GM23338 (cell line): ENCODE data around the gene IL17RB. TPM values are rescaled to one million over a fixed set of nuclear protein-coding genes. Genes with fewer than 3 reads are reported as not detected.

Source experiments
- ATAC-seq: fragments of 200-7000 bp; cut with Tn5 transposase; 3 replicates; pipeline ENCODE4 v1.9.1; 2020
- DNase-seq: peaks from one replicate; pipeline ENCODE4 v3.0.0-alpha.2; 2015; ENCODE audit warnings: low spot score
- H2AFZ ChIP-seq: fragments of 200-600 bp; sonication (generic); 2 replicates; pipeline ENCODE4 v1.8.0; 2016; ENCODE audit warnings: antibody characterized with exemption, mild to moderate bottlenecking, moderate library complexity
- H3F3A ChIP-seq: fragments of 200-600 bp; sonication (generic); replicated peaks from 2 replicates; pipeline ENCODE4 v1.8.0; 2017; ENCODE audit warnings: antibody characterized with exemption, mixed run types, low read depth
- H3K27ac ChIP-seq: fragments of 200-600 bp; sonication (generic); 2 replicates; pipeline ENCODE4 v1.6.1; 2016; ENCODE audit warnings: low read depth
- H3K27me3 ChIP-seq: fragments of 200-600 bp; sonication (generic); 2 replicates; pipeline ENCODE4 v1.8.0; 2016; ENCODE audit warnings: mild to moderate bottlenecking, mixed run types, moderate library complexity; ENCODE audit not compliant: insufficient read depth
- H3K36me3 ChIP-seq: fragments of 200-600 bp; sonication (generic); 2 replicates; pipeline ENCODE4 v1.8.0; 2016; ENCODE audit warnings: mild to moderate bottlenecking; ENCODE audit not compliant: insufficient read depth
- H3K4me1 ChIP-seq: fragments of 200-600 bp; sonication (generic); 2 replicates; pipeline ENCODE4 v1.8.0; 2016; ENCODE audit warnings: mild to moderate bottlenecking, moderate library complexity; ENCODE audit not compliant: insufficient read depth
- H3K4me2 ChIP-seq: fragments of 200-600 bp; sonication (generic); 2 replicates; pipeline ENCODE4 v1.7.1; 2017; ENCODE audit warnings: mixed run types
- H3K4me3 ChIP-seq: fragments of 200-600 bp; sonication (generic); 2 replicates; pipeline ENCODE4 v1.6.1; 2016; ENCODE audit warnings: mixed run types
- H3K79me2 ChIP-seq: fragments of 200-600 bp; sonication (generic); replicated peaks from 2 replicates; pipeline ENCODE4 v1.8.0; 2017; ENCODE audit warnings: mild to moderate bottlenecking; ENCODE audit not compliant: insufficient read depth
- H3K9me2 ChIP-seq: fragments of 200-600 bp; sonication (generic); 2 replicates; pipeline ENCODE4 v1.8.0; 2017; ENCODE audit not compliant: insufficient read depth
- H4K20me1 ChIP-seq: fragments of 200-600 bp; sonication (generic); replicated peaks from 2 replicates; pipeline ENCODE4 v1.8.0; 2017; ENCODE audit warnings: mild to moderate bottlenecking; ENCODE audit not compliant: insufficient read depth
- H3K27ac Mint-ChIP-seq: 2 replicates; pipeline ENCODE4 v1.8.0; 2020; ENCODE audit warnings: inconsistent platforms, mild to moderate bottlenecking, moderate library complexity, mixed read lengths
- H3K27me3 Mint-ChIP-seq: 3 replicates; pipeline ENCODE4 v1.8.0; 2022; ENCODE audit warnings: low read depth, mild to moderate bottlenecking, moderate library complexity, mixed read lengths, inconsistent platforms; ENCODE audit not compliant: insufficient read depth, poor library complexity
- H3K36me3 Mint-ChIP-seq: 3 replicates; pipeline ENCODE4 v1.8.0; 2021; ENCODE audit warnings: low read depth, mild to moderate bottlenecking, inconsistent platforms, moderate library complexity, mixed read lengths
- H3K4me1 Mint-ChIP-seq: 3 replicates; pipeline ENCODE4 v1.8.0; 2020; ENCODE audit warnings: mild to moderate bottlenecking, inconsistent platforms, mixed read lengths
- H3K4me3 Mint-ChIP-seq: 3 replicates; pipeline ENCODE4 v1.8.0; 2021; ENCODE audit warnings: moderate library complexity, mild to moderate bottlenecking, inconsistent platforms, mixed read lengths
- H3K9me3 Mint-ChIP-seq: 3 replicates; pipeline ENCODE4 v1.8.0; 2020; ENCODE audit warnings: moderate library complexity, mild to moderate bottlenecking, inconsistent platforms, mixed read lengths
- CREB1 ChIP-seq: fragments of 250-450 bp; sonication (Bioruptor Pico); IDR thresholded peaks from 2 replicates; pipeline ENCODE4 v1.5.0; 2020; ENCODE audit warnings: low read depth, mild to moderate bottlenecking, moderate library complexity
- EZH2phosphoT487 ChIP-seq: fragments of 200-600 bp; sonication (generic); IDR thresholded peaks from one replicate; pipeline ENCODE4 v1.8.1; 2018; ENCODE audit warnings: antibody characterized with exemption; ENCODE audit not compliant: unreplicated experiment
- JUNB ChIP-seq: IDR thresholded peaks from one replicate; pipeline ENCODE4 v1.6.1; 2016; ENCODE audit warnings: antibody characterized with exemption; ENCODE audit not compliant: unreplicated experiment
- NANOG ChIP-seq: IDR thresholded peaks from 2 replicates; pipeline ENCODE4 v1.6.1; 2016; ENCODE audit warnings: antibody characterized with exemption, borderline replicate concordance
- POLR2AphosphoS5 ChIP-seq: IDR thresholded peaks from 2 replicates; pipeline ENCODE4 v1.6.1; 2016; ENCODE audit warnings: antibody characterized with exemption, low read depth
- STAT1 ChIP-seq: IDR thresholded peaks from one replicate; pipeline ENCODE4 v1.6.1; 2016; ENCODE audit warnings: antibody characterized with exemption; ENCODE audit not compliant: unreplicated experiment
- ZNF114 ChIP-seq: fragments of 250-450 bp; sonication (Bioruptor Pico); IDR thresholded peaks from 2 replicates; pipeline ENCODE4 v1.5.0; 2020; ENCODE audit warnings: mild to moderate bottlenecking, moderate library complexity
- polyA plus RNA-seq: library from polyadenylated mRNA; unstranded; fragments of >200 nt; fragmentation: Nextera tagmentation; extraction: Ambion mirVana; gene quantifications from 2 replicates; pipeline ENCODE4 v1.2.1, GENCODE V29; 2016
- total RNA-seq: library from RNA; depleted of rRNA; stranded (reverse); fragments of >200 nt; shearing (Covaris generic); gene quantifications from 2 replicates; pipeline ENCODE4 v1.2.3, GENCODE V29; 2014
- TF ChIP-seq, protein P1 (sequence below): fragments of 250-450 bp; sonication (Bioruptor Pico); IDR thresholded peaks from 2 replicates; pipeline ENCODE4 v1.5.0; 2020; ENCODE audit warnings: mild to moderate bottlenecking, moderate library complexity
- TF ChIP-seq, protein P2 (sequence below): IDR thresholded peaks from 2 replicates; pipeline ENCODE4 v1.6.1; 2016; ENCODE audit warnings: antibody characterized with exemption
- TF ChIP-seq, protein P3 (sequence below), 2 experiments: fragments of 200-600 bp in 1 of 2; sonication (generic) in 1 of 2; conservative IDR thresholded peaks; 2 replicates each; pipeline versions ENCODE4 v1.5.1 to v1.6.1; 2016 to 2017; ENCODE audit warnings: antibody characterized with exemption in 2 of 2, low read depth in 2 of 2, mild to moderate bottlenecking in 2 of 2, moderate library complexity in 1 of 2

IL17RB gene
- total and polyA plus RNA-seq, 2 experiments from 2014 or later = 5.7 to 6.9 TPM

DNA sequence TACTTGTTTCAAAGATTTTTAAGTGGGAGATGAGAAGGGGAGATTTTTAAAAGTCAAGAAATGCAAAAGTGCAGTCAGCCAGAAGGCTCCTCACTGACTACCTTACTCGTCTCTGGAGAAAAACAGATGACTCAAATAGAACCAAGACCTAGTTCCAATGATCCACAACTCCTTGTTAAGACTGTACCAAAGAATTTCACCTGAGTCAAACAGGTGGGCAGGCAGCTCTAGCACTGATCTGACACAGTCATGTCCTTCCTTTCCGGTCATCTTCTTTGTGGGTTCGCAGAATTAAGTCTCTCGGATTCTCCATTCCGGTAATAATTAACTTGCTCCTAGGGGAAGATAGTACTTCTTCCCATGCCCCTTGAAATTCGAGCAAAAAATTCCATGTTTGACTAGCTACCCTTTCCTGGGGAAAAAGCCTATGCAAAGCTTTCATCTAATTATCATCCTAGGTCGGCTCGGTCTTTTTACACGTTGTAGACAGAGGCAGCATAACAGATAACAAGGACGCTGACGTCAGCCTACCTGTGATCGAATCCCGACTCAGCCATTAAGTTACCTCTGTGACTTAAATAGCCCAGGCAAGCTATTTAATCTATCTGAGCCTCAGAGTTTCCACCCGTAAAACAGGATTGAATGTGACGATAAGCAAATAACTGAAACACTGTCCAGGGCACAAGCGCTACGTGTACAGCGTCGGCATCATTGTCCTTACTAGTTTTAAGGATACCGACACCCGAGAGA lies 44.5 kb downstream of the IL17RB start:
- H2AFZ ChIP-seq = peak overlapping the region; percentile 72; the same call in 1 of the 2 replicates
- peaks cover 1% of the 10 kb centered on the region for H3K27me3 Mint-ChIP-seq
- peak overlapping the region; percentile 88 for H3K4me2 ChIP-seq
- H4K20me1 ChIP-seq = peaks cover 23% of the 10 kb centered on the region
- H3K36me3 ChIP-seq = peaks cover 17% of the 10 kb centered on the region
- H3K4me3 ChIP-seq = peak overlapping the region; percentile 81
- H3K9me2 ChIP-seq = no peaks in the 10 kb centered on the region
- peak; percentile 25 for ATAC-seq
- peak; percentile 69 for DNase-seq
- peaks cover 24% of the 10 kb centered on the region for H3K4me1 Mint-ChIP-seq
- H3K36me3 Mint-ChIP-seq = peaks cover 9% of the 10 kb centered on the region; the same call in 2 of the 3 replicates
- peak overlapping the region; percentile 28 for H3K27ac ChIP-seq
- H3K9me3 Mint-ChIP-seq = no peaks in the 10 kb centered on the region
- peak overlapping the region; percentile 99 for H3K27ac Mint-ChIP-seq
- H3F3A ChIP-seq = peaks cover 8% of the 10 kb centered on the region; the same call in 1 of the 2 replicates
- peaks cover 45% of the 10 kb centered on the region for H3K79me2 ChIP-seq
- peak; percentile 53 for TF ChIP-seq CREB1 (CRISPR knock-in tag)
- no peak for TF ChIP-seq POLR2AphosphoS5
- peak overlapping the region; percentile 97 for H3K4me3 Mint-ChIP-seq
- peaks cover 11% of the 10 kb centered on the region; the same call in 1 of the 2 replicates for H3K4me1 ChIP-seq
- H3K27me3 ChIP-seq = 0 out of 2 replicates have a peak, but pooled peaks cover 4% of the 10 kb centered on the region

DNA sequence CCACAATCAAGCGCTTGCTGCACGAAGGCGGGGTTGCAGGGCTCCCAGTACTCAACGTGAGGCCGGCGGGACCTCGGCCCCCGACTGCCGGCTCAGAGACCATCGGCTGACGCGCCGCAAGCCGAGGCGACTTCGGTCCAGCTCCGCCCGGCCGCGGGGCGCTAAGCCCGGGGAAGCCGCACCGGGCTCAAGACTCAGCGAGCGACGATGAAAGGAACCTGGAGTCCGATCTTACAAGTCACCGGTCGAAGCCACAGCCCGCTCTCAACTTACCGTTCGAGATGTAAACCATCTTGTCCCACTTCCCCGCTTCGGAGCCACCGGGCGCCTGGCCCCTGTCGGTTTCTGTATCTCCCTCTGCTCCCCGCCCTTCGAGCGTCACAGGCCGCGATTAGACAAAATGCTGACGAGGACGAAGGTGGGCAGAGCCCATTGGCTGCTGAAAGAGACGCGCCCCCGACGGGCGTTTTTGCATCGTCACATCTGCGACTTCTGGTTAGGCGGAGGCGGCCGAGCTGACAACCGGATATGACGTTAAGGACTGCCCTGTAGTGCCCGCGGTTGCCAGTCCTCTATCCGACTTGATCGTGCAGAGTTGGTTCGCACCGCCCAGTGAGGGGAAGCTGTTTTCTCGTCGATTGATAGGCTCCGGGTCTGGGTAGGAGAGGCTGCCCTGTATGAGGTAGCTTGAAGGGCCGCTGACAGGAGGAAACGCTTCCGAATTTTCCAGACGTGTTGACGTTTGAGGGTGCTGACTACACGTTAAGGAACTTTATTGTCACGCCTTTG lies 45.3 kb downstream of the IL17RB start, which contains the start of gene SELENOK:
Gene SELENOK (minus strand): TSS at position 363 of the 789 bp plus-strand sequence.
- peak; percentile 100 for DNase-seq
- H3K4me1 Mint-ChIP-seq = peaks cover 24% of the 10 kb centered on the region
- Histone ChIP-seq H3K4me2 (peak within 1 kb of the TSS; percentile 88), H3K27ac (peak within 1 kb of the TSS; percentile 68), H3K4me1 (peaks cover 11% of the 10 kb centered on the region; the same call in 1 of the 2 replicates), H3K9me2 (no peaks in the 10 kb centered on the region), H2AFZ (peak within 1 kb of the TSS; percentile 72; the same call in 1 of the 2 replicates), H3K4me3 (peak within 1 kb of the TSS; percentile 81), H3K27me3 (0 out of 2 replicates have a peak, but pooled peaks cover 4% of the 10 kb centered on the region), H4K20me1 (peaks cover 23% of the 10 kb centered on the region), H3K36me3 (peaks cover 11% of the 10 kb centered on the region; the same call in 1 of the 2 replicates), H3K79me2 (peaks cover 45% of the 10 kb centered on the region), H3F3A (peaks cover 8% of the 10 kb centered on the region; the same call in 1 of the 2 replicates)
- H3K36me3 Mint-ChIP-seq = peaks cover 8% of the 10 kb centered on the region; the same call in 2 of the 3 replicates
- H3K9me3 Mint-ChIP-seq = no peaks in the 10 kb centered on the region
- peak within 1 kb of the TSS; percentile 97 for H3K4me3 Mint-ChIP-seq
- peak within 1 kb of the TSS; percentile 99 for H3K27ac Mint-ChIP-seq
- H3K27me3 Mint-ChIP-seq = peaks cover 1% of the 10 kb centered on the region
- ATAC-seq = peak; percentile 99
- TF ChIP-seq EZH2phosphoT487 (no peak), CREB1 (CRISPR knock-in tag) (peak; percentile 97), JUNB (no peak), NANOG (no peak), STAT1 (no peak), ZNF114 (CRISPR knock-in tag) (no peak)
- TF ChIP-seq, protein P1, sequence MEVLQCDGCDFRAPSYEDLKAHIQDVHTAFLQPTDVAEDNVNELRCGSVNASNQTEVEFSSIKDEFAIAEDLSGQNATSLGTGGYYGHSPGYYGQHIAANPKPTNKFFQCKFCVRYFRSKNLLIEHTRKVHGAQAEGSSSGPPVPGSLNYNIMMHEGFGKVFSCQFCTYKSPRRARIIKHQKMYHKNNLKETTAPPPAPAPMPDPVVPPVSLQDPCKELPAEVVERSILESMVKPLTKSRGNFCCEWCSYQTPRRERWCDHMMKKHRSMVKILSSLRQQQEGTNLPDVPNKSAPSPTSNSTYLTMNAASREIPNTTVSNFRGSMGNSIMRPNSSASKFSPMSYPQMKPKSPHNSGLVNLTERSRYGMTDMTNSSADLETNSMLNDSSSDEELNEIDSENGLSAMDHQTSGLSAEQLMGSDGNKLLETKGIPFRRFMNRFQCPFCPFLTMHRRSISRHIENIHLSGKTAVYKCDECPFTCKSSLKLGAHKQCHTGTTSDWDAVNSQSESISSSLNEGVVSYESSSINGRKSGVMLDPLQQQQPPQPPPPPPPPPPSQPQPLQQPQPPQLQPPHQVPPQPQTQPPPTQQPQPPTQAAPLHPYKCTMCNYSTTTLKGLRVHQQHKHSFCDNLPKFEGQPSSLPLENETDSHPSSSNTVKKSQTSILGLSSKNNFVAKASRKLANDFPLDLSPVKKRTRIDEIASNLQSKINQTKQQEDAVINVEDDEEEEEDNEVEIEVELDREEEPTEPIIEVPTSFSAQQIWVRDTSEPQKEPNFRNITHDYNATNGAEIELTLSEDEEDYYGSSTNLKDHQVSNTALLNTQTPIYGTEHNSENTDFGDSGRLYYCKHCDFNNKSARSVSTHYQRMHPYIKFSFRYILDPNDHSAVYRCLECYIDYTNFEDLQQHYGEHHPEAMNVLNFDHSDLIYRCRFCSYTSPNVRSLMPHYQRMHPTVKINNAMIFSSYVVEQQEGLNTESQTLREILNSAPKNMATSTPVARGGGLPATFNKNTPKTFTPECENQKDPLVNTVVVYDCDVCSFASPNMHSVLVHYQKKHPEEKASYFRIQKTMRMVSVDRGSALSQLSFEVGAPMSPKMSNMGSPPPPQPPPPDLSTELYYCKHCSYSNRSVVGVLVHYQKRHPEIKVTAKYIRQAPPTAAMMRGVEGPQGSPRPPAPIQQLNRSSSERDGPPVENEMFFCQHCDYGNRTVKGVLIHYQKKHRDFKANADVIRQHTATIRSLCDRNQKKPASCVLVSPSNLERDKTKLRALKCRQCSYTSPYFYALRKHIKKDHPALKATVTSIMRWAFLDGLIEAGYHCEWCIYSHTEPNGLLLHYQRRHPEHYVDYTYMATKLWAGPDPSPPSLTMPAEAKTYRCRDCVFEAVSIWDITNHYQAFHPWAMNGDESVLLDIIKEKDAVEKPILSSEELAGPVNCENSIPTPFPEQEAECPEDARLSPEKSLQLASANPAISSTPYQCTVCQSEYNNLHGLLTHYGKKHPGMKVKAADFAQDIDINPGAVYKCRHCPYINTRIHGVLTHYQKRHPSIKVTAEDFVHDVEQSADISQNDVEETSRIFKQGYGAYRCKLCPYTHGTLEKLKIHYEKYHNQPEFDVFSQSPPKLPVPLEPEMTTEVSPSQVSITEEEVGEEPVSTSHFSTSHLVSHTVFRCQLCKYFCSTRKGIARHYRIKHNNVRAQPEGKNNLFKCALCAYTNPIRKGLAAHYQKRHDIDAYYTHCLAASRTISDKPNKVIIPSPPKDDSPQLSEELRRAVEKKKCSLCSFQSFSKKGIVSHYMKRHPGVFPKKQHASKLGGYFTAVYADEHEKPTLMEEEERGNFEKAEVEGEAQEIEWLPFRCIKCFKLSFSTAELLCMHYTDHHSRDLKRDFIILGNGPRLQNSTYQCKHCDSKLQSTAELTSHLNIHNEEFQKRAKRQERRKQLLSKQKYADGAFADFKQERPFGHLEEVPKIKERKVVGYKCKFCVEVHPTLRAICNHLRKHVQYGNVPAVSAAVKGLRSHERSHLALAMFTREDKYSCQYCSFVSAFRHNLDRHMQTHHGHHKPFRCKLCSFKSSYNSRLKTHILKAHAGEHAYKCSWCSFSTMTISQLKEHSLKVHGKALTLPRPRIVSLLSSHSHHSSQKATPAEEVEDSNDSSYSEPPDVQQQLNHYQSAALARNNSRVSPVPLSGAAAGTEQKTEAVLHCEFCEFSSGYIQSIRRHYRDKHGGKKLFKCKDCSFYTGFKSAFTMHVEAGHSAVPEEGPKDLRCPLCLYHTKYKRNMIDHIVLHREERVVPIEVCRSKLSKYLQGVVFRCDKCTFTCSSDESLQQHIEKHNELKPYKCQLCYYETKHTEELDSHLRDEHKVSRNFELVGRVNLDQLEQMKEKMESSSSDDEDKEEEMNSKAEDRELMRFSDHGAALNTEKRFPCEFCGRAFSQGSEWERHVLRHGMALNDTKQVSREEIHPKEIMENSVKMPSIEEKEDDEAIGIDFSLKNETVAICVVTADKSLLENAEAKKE (CRISPR knock-in tag) = no peak
- TF ChIP-seq, protein P2, sequence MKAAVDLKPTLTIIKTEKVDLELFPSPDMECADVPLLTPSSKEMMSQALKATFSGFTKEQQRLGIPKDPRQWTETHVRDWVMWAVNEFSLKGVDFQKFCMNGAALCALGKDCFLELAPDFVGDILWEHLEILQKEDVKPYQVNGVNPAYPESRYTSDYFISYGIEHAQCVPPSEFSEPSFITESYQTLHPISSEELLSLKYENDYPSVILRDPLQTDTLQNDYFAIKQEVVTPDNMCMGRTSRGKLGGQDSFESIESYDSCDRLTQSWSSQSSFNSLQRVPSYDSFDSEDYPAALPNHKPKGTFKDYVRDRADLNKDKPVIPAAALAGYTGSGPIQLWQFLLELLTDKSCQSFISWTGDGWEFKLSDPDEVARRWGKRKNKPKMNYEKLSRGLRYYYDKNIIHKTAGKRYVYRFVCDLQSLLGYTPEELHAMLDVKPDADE = peak; percentile 59
- TF ChIP-seq, protein P3, sequence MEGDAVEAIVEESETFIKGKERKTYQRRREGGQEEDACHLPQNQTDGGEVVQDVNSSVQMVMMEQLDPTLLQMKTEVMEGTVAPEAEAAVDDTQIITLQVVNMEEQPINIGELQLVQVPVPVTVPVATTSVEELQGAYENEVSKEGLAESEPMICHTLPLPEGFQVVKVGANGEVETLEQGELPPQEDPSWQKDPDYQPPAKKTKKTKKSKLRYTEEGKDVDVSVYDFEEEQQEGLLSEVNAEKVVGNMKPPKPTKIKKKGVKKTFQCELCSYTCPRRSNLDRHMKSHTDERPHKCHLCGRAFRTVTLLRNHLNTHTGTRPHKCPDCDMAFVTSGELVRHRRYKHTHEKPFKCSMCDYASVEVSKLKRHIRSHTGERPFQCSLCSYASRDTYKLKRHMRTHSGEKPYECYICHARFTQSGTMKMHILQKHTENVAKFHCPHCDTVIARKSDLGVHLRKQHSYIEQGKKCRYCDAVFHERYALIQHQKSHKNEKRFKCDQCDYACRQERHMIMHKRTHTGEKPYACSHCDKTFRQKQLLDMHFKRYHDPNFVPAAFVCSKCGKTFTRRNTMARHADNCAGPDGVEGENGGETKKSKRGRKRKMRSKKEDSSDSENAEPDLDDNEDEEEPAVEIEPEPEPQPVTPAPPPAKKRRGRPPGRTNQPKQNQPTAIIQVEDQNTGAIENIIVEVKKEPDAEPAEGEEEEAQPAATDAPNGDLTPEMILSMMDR (conservative IDR thresholded peaks at IDR 0.05; ENCODE audit: low read depth in 2 of 2) = no peak
